ENCODE results near the gene CHL1.

GRCh38 chr3:204102-204501 lies 7.5 kb downstream of the CHL1 start:
- no peak for TF ChIP-seq CTCF (IDR thresholded peaks at IDR 0.05; ENCODE audit: low read length)
- no peak for TF ChIP-seq EZH2 (optimal IDR thresholded peaks at IDR 0.05; ENCODE audit: low read depth, low read length)
- no peak for TF ChIP-seq EZH2phosphoT487 (IDR thresholded peaks at IDR 0.05; ENCODE audit: low read length)

All from MM.1S (cell line).